ENCODE data around the gene TRIM62. TPM values are rescaled to one million over a fixed set of nuclear protein-coding genes. Genes with fewer than 3 reads are reported as not detected.
A peak's percentile ranks its signal among the peaks of the same experiment; 100 is the strongest.
"Not testable (repeated sequence)": the region's sequence is repeated elsewhere in the genome, so short reads cannot be mapped to it uniquely, and the experiment has no call there.

Gene TRIM62
- total RNA-seq, 1 donor from 2014 or later = 2.0 TPM

GRCh38 chr1:33120436-33121231, 61.2 kb downstream of the TRIM62 start:
- ATAC-seq (no peak), DNase-seq (no peak)
- intact Hi-C loops (cut with micrococcal nuclease) = no loop called here

- intact Hi-C loops (cut with micrococcal nuclease) = no loop called here
- no peak for ATAC-seq
Observed at GRCh38 chr1:33119532-33120217, 62.2 kb downstream of the TRIM62 start.

GRCh38 chr1:33119050-33119449, 62.8 kb downstream of the TRIM62 start:
- DNase-seq (no peak), ATAC-seq (no peak)
- intact Hi-C loops (cut with micrococcal nuclease) = no loop called here

More at GRCh38 chr1:33119532-33120217, 62.2 kb downstream of the TRIM62 start:
- no peak for DNase-seq

GRCh38 chr1:33118274-33118673, 63.6 kb downstream of the TRIM62 start:
- intact Hi-C loops (cut with micrococcal nuclease) = no loop called here

GRCh38 chr1:33117440-33118085, 64.3 kb downstream of the TRIM62 start:
- ATAC-seq (no peak), DNase-seq (no peak)
- intact Hi-C loops (cut with micrococcal nuclease) = no loop called here

More at GRCh38 chr1:33118274-33118673, 63.6 kb downstream of the TRIM62 start:
- DNase-seq = no peak
- no peak for ATAC-seq

- ATAC-seq (no peak), DNase-seq (no peak)
- intact Hi-C loops (cut with micrococcal nuclease) = no loop called here
Observed at GRCh38 chr1:33111965-33112364, 69.9 kb downstream of the TRIM62 start.

- intact Hi-C loops (cut with micrococcal nuclease) = no loop called here
- DNase-seq (no peak), ATAC-seq (no peak)
Observed at GRCh38 chr1:33110477-33110876, 71.4 kb downstream of the TRIM62 start.

GRCh38 chr1:33100119-33100415, 81.8 kb downstream of the TRIM62 start:
- DNase-seq; ATAC-seq; intact Hi-C loops (cut with micrococcal nuclease): not testable (repeated sequence)

GRCh38 chr1:33099290-33100118, 82.3 kb downstream of the TRIM62 start:
- intact Hi-C loops (cut with micrococcal nuclease) = no loop called here
- ATAC-seq = peak; percentile 31
- no peak for DNase-seq

- ATAC-seq (no peak), DNase-seq (no peak)
- intact Hi-C loops (cut with micrococcal nuclease) = no loop called here
Observed at GRCh38 chr1:33098371-33098770, 83.5 kb downstream of the TRIM62 start.

GRCh38 chr1:33097762-33098161, 84.1 kb downstream of the TRIM62 start:
- DNase-seq = no peak
- no peak for ATAC-seq
- intact Hi-C loops (cut with micrococcal nuclease) = no loop called here

GRCh38 chr1:33097137-33097611, 84.7 kb downstream of the TRIM62 start:
- no peak for DNase-seq
- ATAC-seq = no peak
- intact Hi-C loops (cut with micrococcal nuclease) = no loop called here

- ATAC-seq = peak; percentile 55
- intact Hi-C loops (cut with micrococcal nuclease) = no loop called here
- no peak for DNase-seq
Observed at GRCh38 chr1:33096363-33097005, 85.4 kb downstream of the TRIM62 start.

Other genes starting within 250 kb of the TRIM62 start
- gene RNF19B, start 217.2 kb downstream of the TRIM62 start, total RNA-seq = 13.3 TPM
- 121 TPM for gene AK2, start 145.2 kb downstream of the TRIM62 start, total RNA-seq
- 3.3 TPM for gene AZIN2, start 100.9 kb downstream of the TRIM62 start, total RNA-seq
- 37.8 TPM for gene ZNF362, start 74.4 kb upstream of the TRIM62 start, total RNA-seq
- gene A3GALT2, start 139.1 kb upstream of the TRIM62 start, total RNA-seq = not detected
- gene PHC2, start 249.1 kb upstream of the TRIM62 start, total RNA-seq = 118 TPM

Measured in left ventricle myocardium superior (tissue), 1 donor.